Osteoblast (primary cell): ENCODE results near the gene CCDC3. TPM values are rescaled to one million over a fixed set of nuclear protein-coding genes. Genes with fewer than 3 reads are reported as not detected.

ENCODE experiments used
- DNase-seq: peaks from one replicate; pipeline ENCODE4 v3.0.0; 2011; ENCODE audit warnings: low spot score, mixed read lengths; ENCODE audit not compliant: insufficient read length; ENCODE audit errors: missing footprints
- H2AFZ ChIP-seq: 2 replicates; pipeline ENCODE4 v1.6.0; 2011; ENCODE audit warnings: mild to moderate bottlenecking, low read length
- H3K27ac ChIP-seq: 2 replicates; pipeline ENCODE4 v1.5.1; 2011; ENCODE audit warnings: mild to moderate bottlenecking, low read depth, low read length, moderate library complexity
- H3K27me3 ChIP-seq: 2 replicates; pipeline ENCODE4 v1.6.0; 2012; ENCODE audit warnings: mild to moderate bottlenecking, control low read depth, inconsistent platforms, low read length, moderate library complexity; ENCODE audit not compliant: insufficient read depth
- H3K36me3 ChIP-seq: 2 replicates; pipeline ENCODE4 v1.5.1; 2011; ENCODE audit warnings: mild to moderate bottlenecking, low read length, control low read depth, moderate library complexity; ENCODE audit not compliant: insufficient read depth
- H3K4me1 ChIP-seq: 2 replicates; pipeline ENCODE4 v1.5.1; 2011; ENCODE audit warnings: mild to moderate bottlenecking, low read length, control low read depth, moderate library complexity; ENCODE audit not compliant: insufficient read depth
- H3K4me2 ChIP-seq: 2 replicates; pipeline ENCODE4 v1.6.0; 2011; ENCODE audit warnings: mild to moderate bottlenecking, low read length; ENCODE audit not compliant: insufficient read depth
- H3K4me3 ChIP-seq: fragments of 200-600 bp; sonication (generic); 3 replicates; pipeline ENCODE4 v1.5.1; 2012; ENCODE audit warnings: mild to moderate bottlenecking, low read length, inconsistent platforms; ENCODE audit not compliant: insufficient read depth
- H3K79me2 ChIP-seq: 2 replicates; pipeline ENCODE4 v1.6.0; 2012; ENCODE audit warnings: mild to moderate bottlenecking, low read length, control low read depth, inconsistent platforms; ENCODE audit not compliant: insufficient read depth
- H3K9me3 ChIP-seq: 2 replicates; pipeline ENCODE4 v1.5.1; 2011; ENCODE audit warnings: low read depth, low read length, control low read depth
- H4K20me1 ChIP-seq: 2 replicates; pipeline ENCODE4 v1.6.0; 2012; ENCODE audit warnings: mild to moderate bottlenecking, low read length, control low read depth; ENCODE audit not compliant: insufficient read depth
- CTCF ChIP-seq: IDR thresholded peaks from 2 replicates; pipeline ENCODE4 v1.5.1; 2011; ENCODE audit warnings: mild to moderate bottlenecking, low read depth, low read length, moderate library complexity; ENCODE audit errors: extremely low read depth
- total RNA-seq: library from RNA; depleted of rRNA; stranded (reverse); fragments of >200 nt; gene quantifications from 2 replicates; pipeline ENCODE4 v1.2.3, GENCODE V29; 2012

Gene CCDC3
- total RNA-seq, 1 donor: 0.72 TPM

DNA sequence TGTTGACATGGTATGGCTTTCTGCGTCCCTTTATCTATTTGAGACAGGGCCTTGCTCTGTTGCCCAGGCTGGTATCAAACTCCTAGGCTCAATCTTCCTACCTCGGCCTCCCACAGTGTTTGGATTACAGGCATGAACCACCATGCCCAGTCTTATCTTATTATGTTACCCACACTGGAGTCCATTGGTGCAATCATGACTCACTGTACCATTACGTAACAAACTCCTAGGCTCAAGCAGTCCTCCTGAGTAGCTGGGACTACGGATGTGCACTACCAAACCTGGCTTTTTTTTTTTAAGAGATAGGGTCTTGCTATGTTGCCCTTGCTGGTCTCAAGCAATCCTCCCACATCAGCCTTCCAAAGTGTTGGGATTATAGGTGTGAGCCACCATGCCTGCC is 66.7 kb downstream of the CCDC3 start:
- no peak for TF ChIP-seq CTCF
- Histone ChIP-seq H3K4me1 (no peaks in the 10 kb centered on the region), H3K79me2 (no peaks in the 10 kb centered on the region), H3K9me3 (no peaks in the 10 kb centered on the region), H3K27me3 (peaks cover 3% of the 10 kb centered on the region), H3K4me3 (no peak overlapping the region), H3K36me3 (no peaks in the 10 kb centered on the region), H3K4me2 (no peak overlapping the region), H3K27ac (no peak overlapping the region), H2AFZ (no peak overlapping the region), H4K20me1 (no peaks in the 10 kb centered on the region)
- no peak for DNase-seq

GRCh38 chr10:12929381-12929780 is 72.1 kb downstream of the CCDC3 start:
- no peaks in the 10 kb centered on the region for H3K9me3 ChIP-seq
- H3K27ac ChIP-seq: no peak overlapping the region
- peaks cover 3% of the 10 kb centered on the region for H3K27me3 ChIP-seq
- H3K4me2 ChIP-seq: no peak overlapping the region
- H3K79me2 ChIP-seq: no peaks in the 10 kb centered on the region
- H2AFZ ChIP-seq: no peak overlapping the region
- DNase-seq: no peak
- H3K4me3 ChIP-seq: no peak overlapping the region
- no peaks in the 10 kb centered on the region for H3K36me3 ChIP-seq
- no peaks in the 10 kb centered on the region for H3K4me1 ChIP-seq
- no peaks in the 10 kb centered on the region for H4K20me1 ChIP-seq
- no peak for TF ChIP-seq CTCF

DNA sequence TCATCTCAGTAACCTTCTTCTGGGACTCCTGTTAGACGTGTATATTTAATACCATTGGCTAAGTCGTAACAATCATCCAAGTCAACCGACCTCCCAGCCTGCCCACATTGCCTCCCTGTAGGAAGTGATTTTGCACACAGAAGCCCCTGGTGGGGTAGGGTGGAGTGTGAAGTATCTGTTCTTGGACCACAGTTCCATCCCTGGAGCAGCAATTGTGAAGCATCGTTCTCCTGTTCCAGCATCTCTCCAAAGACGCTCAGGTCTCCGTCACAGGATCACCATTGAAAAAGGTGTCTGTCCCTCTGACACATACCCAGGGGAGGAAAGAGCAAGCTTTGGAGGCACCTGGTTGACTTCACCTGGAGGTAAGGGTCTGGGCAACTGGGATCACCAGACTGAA is 72.9 kb downstream of the CCDC3 start:
- H3K4me3 ChIP-seq: no peak overlapping the region
- peaks cover 3% of the 10 kb centered on the region for H3K27me3 ChIP-seq
- no peaks in the 10 kb centered on the region for H3K79me2 ChIP-seq
- H3K36me3 ChIP-seq: no peaks in the 10 kb centered on the region
- no peaks in the 10 kb centered on the region for H4K20me1 ChIP-seq
- no peak overlapping the region for H3K4me2 ChIP-seq
- DNase-seq: no peak
- H2AFZ ChIP-seq: no peak overlapping the region
- H3K4me1 ChIP-seq: no peaks in the 10 kb centered on the region
- no peak for TF ChIP-seq CTCF
- no peak overlapping the region for H3K27ac ChIP-seq
- H3K9me3 ChIP-seq: no peaks in the 10 kb centered on the region

- no peak for DNase-seq
- no peaks in the 10 kb centered on the region for H3K79me2 ChIP-seq
- no peak overlapping the region for H2AFZ ChIP-seq
- peaks cover 6% of the 10 kb centered on the region for H3K27me3 ChIP-seq
- TF ChIP-seq CTCF: no peak
- no peak overlapping the region for H3K27ac ChIP-seq
- H3K4me2 ChIP-seq: no peak overlapping the region
- H4K20me1 ChIP-seq: no peaks in the 10 kb centered on the region
- no peak overlapping the region for H3K4me3 ChIP-seq
- H3K9me3 ChIP-seq: no peaks in the 10 kb centered on the region
- H3K4me1 ChIP-seq: no peaks in the 10 kb centered on the region
- no peaks in the 10 kb centered on the region for H3K36me3 ChIP-seq
Measured at GRCh38 chr10:12927896-12928295, 73.6 kb downstream of the CCDC3 start.
